GM12892 (cell line): ENCODE results near the gene ZNF77.

Experiments
- POLR2A ChIP-seq: IDR thresholded peaks from 2 replicates; pipeline ENCODE4 v1.6.1; 2011; ENCODE audit warnings: low read depth, low read length, control low read depth
- POLR2AphosphoS5 ChIP-seq: IDR thresholded peaks from 2 replicates; pipeline ENCODE4 v1.6.1; 2011; ENCODE audit warnings: low read depth, low read length, control low read depth
- TAF1 ChIP-seq: IDR thresholded peaks from 2 replicates; pipeline ENCODE4 v1.6.1; 2011; ENCODE audit warnings: low read depth, mild to moderate bottlenecking, control low read depth, low read length, borderline replicate concordance

DNA sequence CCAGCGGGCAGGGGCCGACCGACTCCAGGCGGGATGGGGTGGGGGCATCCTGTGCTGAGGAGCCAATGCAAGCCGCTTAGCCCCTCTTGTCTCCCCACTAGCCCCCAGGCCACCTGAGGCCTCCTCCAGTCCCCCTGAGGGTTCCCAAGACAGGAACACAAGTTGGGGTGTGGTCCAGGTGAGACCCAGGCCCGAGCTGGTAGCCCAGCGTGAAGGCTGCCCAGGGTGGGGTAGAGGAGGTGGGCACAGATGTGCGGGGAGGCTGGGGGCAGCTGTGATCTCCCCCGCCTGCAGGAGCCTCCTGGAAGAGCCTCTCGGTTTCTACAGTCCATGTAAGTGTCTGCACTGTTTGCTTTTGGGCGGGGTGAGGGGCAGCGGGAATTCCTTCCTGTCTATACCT, 43.0 kb upstream of the ZNF77 start:
- TF ChIP-seq POLR2A, result no peak
- no peak for TF ChIP-seq TAF1
- TF ChIP-seq POLR2AphosphoS5, result no peak
